Fibroblast of villous mesenchyme (primary cell): ENCODE measurements around the gene DUS2. TPM values are rescaled to one million over a fixed set of nuclear protein-coding genes. Genes with fewer than 3 reads are reported as not detected.
"Not testable (repeated sequence)": the region's sequence is repeated elsewhere in the genome, so short reads cannot be mapped to it uniquely, and the experiment has no call there.

Experiments
- DNase-seq: peaks from one replicate; pipeline ENCODE4 v3.0.0-alpha.2; 2010; ENCODE audit warnings: low read depth
- H3K4me3 ChIP-seq: 2 replicates; pipeline ENCODE4 v1.5.1; 2011; ENCODE audit warnings: low read depth, mild to moderate bottlenecking, low read length
- CTCF ChIP-seq: IDR thresholded peaks from 2 replicates; pipeline ENCODE4 v1.5.1; 2012; ENCODE audit warnings: low read depth, mild to moderate bottlenecking, low read length; ENCODE audit not compliant: insufficient read depth
- total RNA-seq: library from RNA; depleted of rRNA; stranded (reverse); fragments of >200 nt; gene quantifications from 2 replicates; pipeline ENCODE4 v1.2.3, GENCODE V29; 2012

The DUS2 gene
- total RNA-seq, 1 donor = 19.4 TPM

GRCh38 chr16:68111379-68111778, 88.3 kb downstream of the DUS2 start:
- TF ChIP-seq CTCF = no peak
- no peak for DNase-seq
- no peak overlapping the region for H3K4me3 ChIP-seq

GRCh38 chr16:68113059-68113761, 90.1 kb downstream of the DUS2 start:
- no peak for TF ChIP-seq CTCF
- DNase-seq = no peak
- H3K4me3 ChIP-seq = no peak overlapping the region

- no peak for TF ChIP-seq CTCF
These were observed 90.7 kb downstream of the DUS2 start for GRCh38 chr16:68113765-68114240.

GRCh38 chr16:68114939-68115338, 91.9 kb downstream of the DUS2 start:
- H3K4me3 ChIP-seq, DNase-seq: not testable (repeated sequence)

More at GRCh38 chr16:68113765-68114240, 90.7 kb downstream of the DUS2 start:
- no peak for DNase-seq
- no peak overlapping the region for H3K4me3 ChIP-seq

GRCh38 chr16:68115851-68116250, 92.8 kb downstream of the DUS2 start:
- no peak for TF ChIP-seq CTCF
- no peak for DNase-seq
- H3K4me3 ChIP-seq = no peak overlapping the region

- DNase-seq = peak; percentile 56
These were observed 93.3 kb downstream of the DUS2 start for GRCh38 chr16:68116256-68116867.

More at GRCh38 chr16:68116256-68116867, 93.3 kb downstream of the DUS2 start:
- no peak overlapping the region for H3K4me3 ChIP-seq
- TF ChIP-seq CTCF = peak; percentile 70
